ENCODE results near the gene UCKL1.

- peak in 1 of 3 experiments; percentile 13 for TF ChIP-seq CTCF (IDR thresholded peaks at IDR 0.05)
- TF ChIP-seq POLR2A (IDR thresholded peaks at IDR 0.05) = no peak
Observed at GRCh38 chr20:63957004-63957689, 931 bp upstream of the UCKL1 start.
